ENCODE results near the gene ZNF311.

Gene ZNF311
- total RNA-seq, result 0.39 to 0.95 (median 0.82) reads per million in 3 experiments

DNA sequence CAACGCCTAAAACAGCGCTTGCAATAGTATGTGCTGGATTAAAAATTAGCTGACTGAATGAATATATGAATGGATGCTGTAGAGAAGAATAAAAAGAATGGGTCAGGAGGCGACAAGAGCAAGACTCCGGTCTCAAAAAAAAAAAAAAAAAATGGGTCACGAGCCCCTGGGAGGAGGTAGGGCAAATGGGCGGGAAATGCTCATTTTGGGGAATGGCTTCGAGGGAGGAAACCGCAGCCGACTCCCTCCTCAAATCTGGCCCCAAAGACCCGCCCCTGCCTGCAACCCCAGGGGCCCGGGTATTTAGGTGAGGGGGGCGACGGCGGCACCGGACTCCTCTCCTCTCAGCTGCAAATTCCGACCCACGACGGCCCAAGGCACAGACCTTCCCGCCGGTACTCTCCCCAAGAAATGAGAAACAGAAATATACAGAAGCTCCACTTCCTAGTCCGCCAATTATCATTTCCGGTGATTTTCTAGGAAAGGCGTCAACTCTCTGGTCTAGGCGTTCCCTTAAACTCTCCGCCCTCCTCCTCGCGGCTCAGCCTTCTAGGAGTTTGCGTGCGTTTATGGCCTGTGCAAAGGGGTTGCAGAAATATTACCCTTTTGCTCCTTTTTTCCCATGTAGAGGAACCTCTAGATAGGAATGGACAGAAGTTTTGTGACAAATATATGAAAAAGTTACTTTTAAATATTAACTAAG is at the start of gene ZNF311:
Gene ZNF311, minus strand, starts transcription at position 133 of the 703 bp plus-strand sequence. CDS start 1,361 bp downstream, outside the sequence.
- DNase-seq, result peak; percentile 29

DNA sequence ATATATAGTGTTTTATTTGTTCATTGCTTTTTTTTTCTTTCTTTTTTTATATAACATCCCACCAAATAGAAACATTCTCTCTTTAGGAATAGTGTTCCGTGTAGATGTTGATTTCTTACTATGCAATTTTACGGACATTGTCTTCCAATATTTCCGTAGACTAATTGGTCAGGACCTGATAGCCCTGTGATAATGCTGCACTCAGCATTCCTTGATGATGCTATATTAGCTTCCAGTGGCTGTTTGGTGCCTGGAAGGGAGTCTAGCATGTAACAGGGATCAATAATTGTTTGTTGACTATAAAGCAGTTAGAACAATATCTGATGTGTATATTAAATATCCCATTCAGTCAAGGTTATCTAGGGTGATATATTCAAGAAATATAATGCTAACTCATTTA is 46.6 kb upstream of the ZNF311 start:
- DNase-seq, result no peak

GRCh38 chr6:29045075-29045474 is 40.0 kb upstream of the ZNF311 start, which contains the start of gene OR2W1:
Gene OR2W1 (minus strand): TSS chr6:29045175. CDS start chr6:29045175, 0 bp downstream.
- no peak for DNase-seq

DNA sequence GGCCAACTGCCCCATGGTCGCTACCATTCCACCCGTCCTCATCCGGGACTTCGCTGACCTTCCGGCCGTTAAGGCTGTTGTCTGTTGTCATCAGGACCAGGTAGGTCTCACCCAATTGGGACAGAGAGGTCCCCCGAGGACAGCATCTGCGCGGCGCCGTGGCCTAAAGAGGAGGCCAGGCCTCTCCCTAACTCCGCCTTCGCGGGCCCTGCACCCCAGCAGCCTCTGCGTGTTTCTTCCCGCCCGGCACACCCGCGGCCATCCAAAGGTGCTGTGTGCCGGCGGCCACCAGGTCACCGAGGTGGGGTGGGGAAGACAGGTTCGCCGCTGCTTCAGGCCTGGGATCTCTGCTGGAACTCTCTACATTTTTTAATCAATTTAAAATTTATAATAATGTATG is 30.8 kb upstream of the ZNF311 start:
- DNase-seq, result no peak

- no peak for DNase-seq
Observed at GRCh38 chr6:29028821-29029220, 23.7 kb upstream of the ZNF311 start.

GRCh38 chr6:29025927-29026585 is 20.9 kb upstream of the ZNF311 start:
- DNase-seq, result no peak

- DNase-seq, result no peak
Observed at GRCh38 chr6:29021434-29021833, 16.3 kb upstream of the ZNF311 start.

GRCh38 chr6:29019629-29020028 is 14.5 kb upstream of the ZNF311 start:
- no peak for DNase-seq

DNA sequence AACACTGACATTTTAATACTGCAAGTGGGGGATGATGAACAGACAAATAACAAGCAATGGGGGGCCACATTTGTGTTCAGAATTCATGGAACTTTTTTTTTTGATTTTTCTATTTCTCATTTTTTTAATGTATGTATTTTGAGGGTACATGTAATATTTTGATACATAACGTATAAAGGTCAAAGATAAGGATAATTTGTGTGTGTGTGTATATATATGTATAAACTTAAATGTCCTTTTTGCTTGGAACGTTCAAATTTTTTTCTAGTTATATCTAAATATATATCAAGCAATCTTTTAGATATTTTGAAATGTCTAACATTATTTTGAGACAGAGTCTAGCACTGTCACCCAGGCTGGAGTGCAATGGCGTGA is 12.3 kb upstream of the ZNF311 start:
- no peak for DNase-seq

DNA sequence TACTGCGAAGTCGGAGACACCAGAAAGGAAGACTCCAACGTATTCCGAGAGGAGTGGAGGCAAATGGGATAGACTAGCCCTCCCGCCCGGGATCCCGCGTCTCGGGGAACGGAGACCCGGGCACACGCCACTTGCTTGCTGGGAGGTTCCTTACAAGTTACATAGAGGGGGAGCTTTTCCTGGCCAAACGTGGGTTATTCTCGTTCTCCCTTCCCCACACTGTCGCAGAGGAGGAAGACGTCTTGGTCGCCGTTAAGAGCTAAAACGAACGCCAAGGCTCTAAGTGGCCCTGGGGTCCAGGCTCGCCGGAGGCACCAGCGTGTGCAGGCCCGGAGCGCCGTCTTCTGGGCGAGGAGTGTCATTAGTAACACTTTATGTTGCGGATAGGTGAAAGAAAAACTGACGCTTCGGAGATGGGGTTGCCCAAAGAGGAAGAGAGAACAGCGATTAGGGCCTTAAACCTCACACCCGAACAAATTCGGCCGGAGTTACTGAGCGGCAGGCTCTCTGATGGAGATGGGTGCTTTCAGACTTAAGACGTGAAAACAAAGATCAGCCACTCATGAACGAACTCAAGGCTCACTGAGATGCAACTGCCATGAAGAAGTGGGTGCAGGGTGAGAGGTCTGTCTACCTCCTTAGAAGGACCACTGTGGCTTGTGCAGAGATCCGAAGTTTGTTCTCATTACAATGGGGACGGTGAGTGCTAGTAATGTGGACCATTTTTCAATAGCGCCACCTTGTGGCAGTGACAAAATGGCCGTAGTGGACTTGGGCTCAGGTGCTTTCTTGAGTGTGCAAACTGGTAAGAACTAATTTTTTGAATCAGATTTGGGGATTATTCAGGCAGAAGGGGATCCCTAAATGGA is 11.7 kb upstream of the ZNF311 start:
- DNase-seq, result peak; percentile 75

DNA sequence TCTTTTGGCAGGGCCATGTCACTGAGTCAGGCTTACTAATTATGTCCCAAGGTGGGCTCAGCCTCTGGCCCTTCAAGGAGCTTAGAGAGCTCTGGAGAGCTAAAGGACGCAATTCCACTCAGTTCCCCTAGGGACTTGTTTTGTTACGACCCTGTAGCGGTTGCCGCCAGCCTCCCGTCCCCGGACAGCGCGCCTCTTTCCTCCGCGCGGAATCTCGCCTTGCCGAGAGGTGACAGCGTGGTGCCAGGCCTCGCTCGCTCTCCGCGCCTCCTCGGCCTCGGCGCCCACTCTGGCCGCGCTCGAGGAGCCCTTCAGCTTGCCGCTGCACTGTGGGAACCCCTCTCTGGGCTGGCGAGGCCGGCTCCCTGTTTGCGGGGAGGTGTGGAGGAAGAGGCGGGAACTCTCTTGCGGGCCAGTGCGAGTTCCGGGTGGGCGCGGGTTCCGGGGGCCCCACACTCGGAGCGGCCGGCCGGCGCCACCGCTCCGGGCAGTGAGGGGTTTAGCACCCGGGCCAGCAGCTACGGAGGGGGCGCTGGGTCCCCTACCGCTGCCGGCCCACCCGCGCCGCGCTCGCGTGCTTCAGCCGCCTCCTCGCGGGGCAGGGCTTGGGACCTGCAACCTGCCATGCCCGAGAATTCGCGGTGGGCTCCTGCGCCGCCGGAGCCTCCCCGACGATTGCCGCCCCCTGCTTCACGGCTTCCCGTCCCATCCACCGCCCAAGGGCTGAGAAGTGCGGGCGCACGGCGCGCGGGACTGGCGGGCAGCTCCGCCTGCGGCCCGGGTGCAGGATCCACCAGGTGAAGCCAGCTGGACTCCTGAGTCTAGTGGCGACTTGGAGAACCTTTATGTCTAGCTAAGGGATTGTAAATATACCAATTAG is 9.9 kb upstream of the ZNF311 start:
- DNase-seq, result peak; percentile 3

GRCh38 chr6:29011276-29011734 is 6.2 kb upstream of the ZNF311 start:
- DNase-seq, result peak; percentile 50

- no peak for DNase-seq
Observed at GRCh38 chr6:29009358-29009757, 4.2 kb upstream of the ZNF311 start.

DNA sequence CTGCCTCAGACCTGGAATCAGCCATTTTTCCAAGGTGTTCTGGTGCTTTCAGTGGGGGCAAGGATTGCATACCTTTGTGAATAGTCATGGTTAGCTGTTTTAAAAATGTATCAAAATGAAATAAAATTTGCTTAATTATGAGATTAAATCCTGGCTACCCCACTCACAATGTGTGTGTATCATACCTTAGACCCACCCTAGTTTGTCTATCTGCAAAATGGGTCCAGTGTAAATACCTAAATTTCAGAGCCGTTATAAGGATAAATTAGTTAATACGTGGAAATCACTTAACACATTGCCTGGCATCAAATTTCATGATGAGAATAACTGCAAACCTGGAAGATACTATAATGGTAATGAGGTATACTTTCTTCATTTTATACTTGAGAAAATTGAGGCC is 3.0 kb upstream of the ZNF311 start:
- DNase-seq, result no peak

- DNase-seq, result no peak
Observed at GRCh38 chr6:28996844-28997510, 8.1 kb downstream of the ZNF311 start.

DNA sequence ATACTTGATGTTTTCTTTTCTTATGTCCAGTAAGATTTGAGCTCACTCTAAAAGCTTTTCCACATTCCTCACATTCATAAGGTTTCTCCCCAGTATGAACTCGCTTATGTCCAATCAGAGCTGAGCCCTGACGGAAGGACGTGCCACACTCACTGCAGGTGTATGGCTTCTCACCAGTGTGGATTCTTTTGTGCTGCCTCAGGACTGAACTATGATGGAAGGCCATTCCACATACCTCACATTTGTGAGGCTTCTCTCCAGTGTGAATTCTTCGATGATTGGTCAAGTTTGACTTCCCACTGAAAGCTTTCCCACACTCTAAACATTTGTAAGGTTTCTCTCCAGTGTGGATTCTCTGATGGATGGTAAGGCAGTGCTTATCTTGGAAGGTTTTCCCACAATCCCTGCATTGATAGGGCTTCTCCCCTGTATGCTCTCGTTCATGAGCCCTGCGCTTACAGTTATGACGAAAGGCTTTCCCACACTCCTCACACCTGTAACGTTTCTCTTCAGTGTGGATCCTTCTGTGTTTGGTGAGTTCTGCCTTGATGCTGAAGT is 9.9 kb downstream of the ZNF311 start:
- no peak for DNase-seq

DNA sequence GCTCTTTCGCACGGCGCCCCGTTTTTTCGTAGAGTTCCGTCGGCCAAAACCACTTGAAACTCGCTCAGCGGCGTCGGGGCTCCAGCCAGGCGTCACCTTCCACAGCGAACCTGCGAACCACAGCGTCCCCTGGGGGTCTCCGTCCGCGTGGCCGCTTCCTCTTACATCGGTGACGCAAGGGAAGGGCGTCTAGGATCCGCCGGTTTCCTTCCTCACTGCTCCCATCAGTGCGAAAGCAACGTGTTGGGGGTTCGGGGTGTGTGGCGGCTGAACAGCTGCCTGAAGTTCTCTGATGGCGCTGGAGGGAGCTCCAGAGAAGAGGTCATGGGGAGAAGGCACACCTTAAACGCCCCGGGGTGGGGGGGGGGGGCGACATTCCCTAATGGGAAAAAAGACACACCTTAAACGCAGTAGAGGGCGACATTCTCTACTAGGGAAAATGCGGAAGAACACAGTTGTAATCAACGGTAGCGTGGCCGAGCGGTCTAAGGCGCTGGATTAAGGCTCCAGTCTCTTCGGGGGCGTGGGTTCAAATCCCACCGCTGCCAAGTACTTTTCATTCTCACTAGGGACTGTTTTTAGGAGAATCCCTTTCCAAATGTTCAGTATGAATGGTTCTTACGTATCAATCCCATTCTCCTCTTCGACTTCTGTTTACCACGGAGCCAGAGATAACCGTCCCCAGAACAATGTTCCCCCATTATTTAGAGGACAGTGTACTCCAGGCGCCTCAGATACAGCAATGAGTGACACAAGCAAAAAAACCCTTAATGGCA is 16.4 kb downstream of the ZNF311 start:
- peak; percentile 74 for DNase-seq

DNA sequence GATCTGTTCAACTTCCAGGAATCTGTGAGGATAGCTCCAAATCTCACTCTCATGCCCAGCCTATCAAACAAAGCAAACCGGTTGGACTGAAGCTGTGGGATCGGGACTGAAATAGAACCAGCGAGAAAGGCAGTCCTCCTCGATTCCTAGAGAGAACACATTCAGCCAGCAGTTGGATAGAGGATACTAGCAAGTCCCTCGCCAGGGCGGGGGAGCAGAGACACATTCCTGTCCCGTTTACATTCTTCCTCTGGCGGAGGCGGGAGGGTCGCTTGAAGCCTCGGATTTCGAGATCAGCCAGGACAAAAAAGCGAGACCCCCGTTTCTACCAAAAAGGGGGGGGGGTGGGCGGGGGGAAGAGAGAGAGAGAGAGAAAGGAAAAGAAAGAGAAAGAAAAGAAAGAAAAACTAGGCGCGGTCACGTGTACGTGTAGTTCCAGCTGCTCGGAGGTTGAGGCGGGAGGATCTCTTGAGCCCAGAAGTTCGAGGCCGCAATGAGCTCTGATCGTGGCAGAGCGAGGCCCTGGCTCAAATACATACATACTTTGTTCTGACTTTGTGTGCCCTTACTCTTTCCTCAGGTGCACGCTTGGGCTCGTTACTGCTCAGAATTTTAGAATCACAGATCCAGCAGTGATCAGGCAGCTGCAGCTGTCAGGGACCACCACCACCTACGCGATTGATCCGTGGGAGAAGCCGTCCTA is 19.5 kb downstream of the ZNF311 start:
- DNase-seq, result no peak

DNA sequence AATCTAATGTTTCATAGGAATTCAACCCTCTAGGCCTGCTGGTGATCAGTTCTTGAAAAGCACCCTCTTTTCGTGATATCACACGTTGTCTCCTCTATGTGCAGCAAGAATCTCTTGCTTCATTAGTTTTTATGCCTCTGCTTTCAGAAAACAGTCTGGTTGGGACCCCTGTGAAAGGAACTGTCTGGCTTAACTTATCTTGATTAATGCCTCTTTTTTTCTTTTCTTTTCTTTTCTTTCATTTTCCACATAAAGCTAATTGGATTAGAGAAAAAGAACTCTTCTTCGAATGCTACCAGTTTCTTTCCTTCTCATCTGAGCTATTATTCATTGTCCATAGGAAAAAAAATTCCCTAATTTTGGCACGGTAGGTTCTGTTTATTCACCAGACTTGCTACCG is 21.3 kb downstream of the ZNF311 start:
- no peak for DNase-seq

Measured in central memory CD4-positive, alpha-beta T cell (primary cell).